ENCODE results near the gene WDR12. TPM values are rescaled to one million over a fixed set of nuclear protein-coding genes. Genes with fewer than 3 reads are reported as not detected.

The WDR12 gene
- total RNA-seq, 3 donors from 2014 or later: 11.5 to 32.8 (median 19.3) TPM

DNA sequence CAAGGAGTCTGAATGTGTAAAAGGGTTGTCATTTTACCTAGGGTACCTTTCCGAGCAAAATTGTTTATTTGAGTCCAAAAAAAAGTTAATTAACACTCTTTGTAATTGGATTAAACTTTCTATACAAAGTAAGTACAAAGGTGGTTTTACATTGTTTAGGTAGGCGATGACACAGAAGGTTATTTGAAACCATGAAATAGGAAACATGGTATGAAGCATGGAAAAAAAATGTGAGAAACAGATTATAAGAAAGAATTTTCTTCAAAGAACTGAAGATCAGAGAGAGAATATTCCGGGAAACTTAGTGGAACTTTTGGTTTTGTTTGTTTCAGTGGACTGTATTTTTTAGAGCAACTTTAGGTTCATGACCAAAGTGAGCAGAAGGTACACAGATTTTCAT is 33.3 kb upstream of the WDR12 start:
- intact Hi-C loops (cut with DNase I; ENCODE audit: low total_unique reads): no loop called here
- H3K36me3 ChIP-seq: peaks cover 3% of the 10 kb centered on the region

DNA sequence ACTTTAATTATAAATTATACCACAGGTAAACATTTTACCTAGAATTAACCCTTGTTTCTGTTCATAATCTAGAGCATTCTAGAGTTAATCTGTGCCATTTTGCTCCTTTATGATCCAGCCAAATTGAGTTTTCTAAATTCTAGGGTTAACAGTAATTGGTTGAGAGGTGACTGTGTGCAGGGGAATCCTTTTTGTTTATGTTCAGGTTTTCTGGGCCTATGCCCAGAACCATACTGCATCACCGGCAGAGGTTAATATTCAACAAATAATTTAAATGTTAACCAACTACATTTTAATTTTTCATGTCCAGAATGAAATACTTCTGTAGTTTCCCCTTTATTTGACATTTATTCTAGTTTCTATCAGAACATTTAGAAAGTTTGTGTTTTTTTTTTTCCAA is 32.9 kb upstream of the WDR12 start:
- intact Hi-C loops (cut with DNase I; ENCODE audit: low total_unique reads): no loop called here
- Histone ChIP-seq H3K27ac (no peak overlapping the region), H3K36me3 (peaks cover 3% of the 10 kb centered on the region), H3K4me1 (no peaks in the 10 kb centered on the region), H3K9me3 (peaks cover 0 to 8% of the 10 kb centered on the region in 2 donors), H3K27me3 (no peaks in the 10 kb centered on the region), H3K4me3 (no peak overlapping the region)
- TF ChIP-seq POLR2AphosphoS5 (IDR thresholded peaks at IDR 0.05) (no peak), POLR2A (IDR thresholded peaks at IDR 0.05) (no peak)
- TF ChIP-seq, protein P1, sequence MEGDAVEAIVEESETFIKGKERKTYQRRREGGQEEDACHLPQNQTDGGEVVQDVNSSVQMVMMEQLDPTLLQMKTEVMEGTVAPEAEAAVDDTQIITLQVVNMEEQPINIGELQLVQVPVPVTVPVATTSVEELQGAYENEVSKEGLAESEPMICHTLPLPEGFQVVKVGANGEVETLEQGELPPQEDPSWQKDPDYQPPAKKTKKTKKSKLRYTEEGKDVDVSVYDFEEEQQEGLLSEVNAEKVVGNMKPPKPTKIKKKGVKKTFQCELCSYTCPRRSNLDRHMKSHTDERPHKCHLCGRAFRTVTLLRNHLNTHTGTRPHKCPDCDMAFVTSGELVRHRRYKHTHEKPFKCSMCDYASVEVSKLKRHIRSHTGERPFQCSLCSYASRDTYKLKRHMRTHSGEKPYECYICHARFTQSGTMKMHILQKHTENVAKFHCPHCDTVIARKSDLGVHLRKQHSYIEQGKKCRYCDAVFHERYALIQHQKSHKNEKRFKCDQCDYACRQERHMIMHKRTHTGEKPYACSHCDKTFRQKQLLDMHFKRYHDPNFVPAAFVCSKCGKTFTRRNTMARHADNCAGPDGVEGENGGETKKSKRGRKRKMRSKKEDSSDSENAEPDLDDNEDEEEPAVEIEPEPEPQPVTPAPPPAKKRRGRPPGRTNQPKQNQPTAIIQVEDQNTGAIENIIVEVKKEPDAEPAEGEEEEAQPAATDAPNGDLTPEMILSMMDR (IDR thresholded peaks at IDR 0.05): no peak
- DNase-seq (ENCODE audit: low spot score in 2 of 2): no peak

More for the DNA sequence above, 33.3 kb upstream of the WDR12 start:
- DNase-seq (ENCODE audit: low spot score in 2 of 2): no peak
- no peaks in the 10 kb centered on the region for H3K27me3 ChIP-seq
- H3K27ac ChIP-seq: no peak overlapping the region
- no peak for TF ChIP-seq POLR2A (IDR thresholded peaks at IDR 0.05)
- TF ChIP-seq POLR2AphosphoS5 (IDR thresholded peaks at IDR 0.05): no peak
- TF ChIP-seq, protein P1 (IDR thresholded peaks at IDR 0.05): no peak
- H3K9me3 ChIP-seq: peaks cover 0 to 8% of the 10 kb centered on the region in 2 donors
- no peaks in the 10 kb centered on the region for H3K4me1 ChIP-seq
- H3K4me3 ChIP-seq: no peak overlapping the region

DNA sequence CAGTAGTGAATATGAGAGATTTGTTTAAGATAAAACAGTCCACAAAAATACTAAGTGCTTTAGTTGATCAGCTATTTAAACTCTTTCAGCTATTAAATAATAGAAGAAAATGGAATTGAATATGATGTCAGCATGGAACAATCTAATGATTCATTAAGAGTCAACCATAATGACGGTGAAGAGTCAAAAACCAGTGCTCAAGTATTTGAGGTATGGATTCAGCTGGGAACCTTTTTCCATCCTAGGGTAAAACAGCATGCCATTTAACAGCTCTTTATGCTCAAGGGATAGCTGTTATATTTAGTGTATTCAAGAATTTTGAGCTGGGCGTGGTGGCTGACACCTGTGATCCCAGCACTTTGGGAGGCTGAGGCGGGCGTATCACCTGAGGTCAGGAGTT is 30.3 kb upstream of the WDR12 start:
- no peak for DNase-seq (ENCODE audit: low spot score in 2 of 2)
- no peak overlapping the region for H3K4me3 ChIP-seq
- H3K9me3 ChIP-seq: no peaks in the 10 kb centered on the region
- H3K27ac ChIP-seq: no peak overlapping the region
- TF ChIP-seq POLR2A (IDR thresholded peaks at IDR 0.05) (no peak), POLR2AphosphoS5 (IDR thresholded peaks at IDR 0.05) (no peak)
- TF ChIP-seq, protein P1 (IDR thresholded peaks at IDR 0.05): no peak
- no peaks in the 10 kb centered on the region for H3K27me3 ChIP-seq
- peaks cover 3% of the 10 kb centered on the region for H3K36me3 ChIP-seq
- intact Hi-C loops (cut with DNase I; ENCODE audit: low total_unique reads): no loop called here
- H3K4me1 ChIP-seq: no peaks in the 10 kb centered on the region

DNA sequence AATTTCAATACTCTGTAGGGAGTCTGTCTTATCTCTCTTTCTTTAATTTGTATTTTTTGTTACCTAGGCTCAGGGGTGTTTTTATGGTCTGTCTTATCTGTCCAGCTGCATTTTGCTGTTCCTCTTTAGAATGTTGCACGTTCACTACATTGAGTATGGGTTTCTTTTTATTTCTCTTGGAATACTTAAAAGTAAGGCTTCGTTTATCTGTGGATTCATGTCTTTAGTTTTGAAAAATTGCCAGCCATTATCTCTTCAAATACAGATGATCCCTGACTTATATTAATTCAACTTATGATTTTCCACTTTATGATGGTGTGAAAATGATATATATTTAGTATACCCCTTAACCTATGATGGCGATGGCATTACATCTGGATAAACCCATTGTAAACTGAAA is 27.5 kb upstream of the WDR12 start:
- intact Hi-C loops (cut with DNase I; ENCODE audit: low total_unique reads): no loop called here
- TF ChIP-seq POLR2A (IDR thresholded peaks at IDR 0.05) (no peak), POLR2AphosphoS5 (IDR thresholded peaks at IDR 0.05) (no peak)
- TF ChIP-seq, protein P1 (IDR thresholded peaks at IDR 0.05): no peak
- Histone ChIP-seq H3K27ac (no peak overlapping the region), H3K4me3 (no peak overlapping the region), H3K36me3 (peaks cover 3% of the 10 kb centered on the region), H3K4me1 (no peaks in the 10 kb centered on the region), H3K9me3 (no peaks in the 10 kb centered on the region), H3K27me3 (no peaks in the 10 kb centered on the region)
- no peak for DNase-seq (ENCODE audit: low spot score in 2 of 2)

DNA sequence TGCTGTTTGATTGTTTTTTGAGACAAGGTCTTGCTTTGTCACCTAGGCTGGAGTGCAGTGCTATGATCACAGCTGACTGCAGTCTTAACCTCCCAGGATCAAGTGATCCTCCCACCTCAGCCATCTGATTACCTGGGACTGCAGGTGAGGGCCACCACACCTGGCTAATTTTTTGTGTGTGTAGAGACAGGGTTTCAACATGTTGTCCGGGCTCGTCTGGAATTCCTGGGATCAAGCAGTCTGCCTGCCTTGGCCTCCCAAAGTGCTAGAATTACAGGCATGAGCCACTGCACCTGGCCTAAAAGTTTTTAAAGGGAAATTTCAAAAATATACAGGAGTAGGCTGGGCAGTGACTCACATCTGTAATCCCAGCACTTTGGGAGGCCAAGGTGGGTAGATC is 23.0 kb upstream of the WDR12 start:
- no peak overlapping the region for H3K4me3 ChIP-seq
- DNase-seq (ENCODE audit: low spot score in 2 of 2): no peak
- no peak overlapping the region for H3K27ac ChIP-seq
- TF ChIP-seq, protein P1 (IDR thresholded peaks at IDR 0.05): no peak
- no peak for TF ChIP-seq POLR2AphosphoS5 (IDR thresholded peaks at IDR 0.05)
- no peak for TF ChIP-seq POLR2A (IDR thresholded peaks at IDR 0.05)
- no peaks in the 10 kb centered on the region for H3K36me3 ChIP-seq
- intact Hi-C loops (cut with DNase I; ENCODE audit: low total_unique reads): no loop called here
- H3K4me1 ChIP-seq: no peaks in the 10 kb centered on the region
- no peaks in the 10 kb centered on the region for H3K27me3 ChIP-seq
- H3K9me3 ChIP-seq: no peaks in the 10 kb centered on the region
